ENCODE data around the gene ACVR1B. TPM values are rescaled to one million over a fixed set of nuclear protein-coding genes. Genes with fewer than 3 reads are reported as not detected.

ACVR1B gene
- total and polyA plus RNA-seq, 2 of the 8 experiments (the other 6 are each of a cell fraction or from before 2014, with no cell fraction given): 16.0 to 19.2 TPM

DNA sequence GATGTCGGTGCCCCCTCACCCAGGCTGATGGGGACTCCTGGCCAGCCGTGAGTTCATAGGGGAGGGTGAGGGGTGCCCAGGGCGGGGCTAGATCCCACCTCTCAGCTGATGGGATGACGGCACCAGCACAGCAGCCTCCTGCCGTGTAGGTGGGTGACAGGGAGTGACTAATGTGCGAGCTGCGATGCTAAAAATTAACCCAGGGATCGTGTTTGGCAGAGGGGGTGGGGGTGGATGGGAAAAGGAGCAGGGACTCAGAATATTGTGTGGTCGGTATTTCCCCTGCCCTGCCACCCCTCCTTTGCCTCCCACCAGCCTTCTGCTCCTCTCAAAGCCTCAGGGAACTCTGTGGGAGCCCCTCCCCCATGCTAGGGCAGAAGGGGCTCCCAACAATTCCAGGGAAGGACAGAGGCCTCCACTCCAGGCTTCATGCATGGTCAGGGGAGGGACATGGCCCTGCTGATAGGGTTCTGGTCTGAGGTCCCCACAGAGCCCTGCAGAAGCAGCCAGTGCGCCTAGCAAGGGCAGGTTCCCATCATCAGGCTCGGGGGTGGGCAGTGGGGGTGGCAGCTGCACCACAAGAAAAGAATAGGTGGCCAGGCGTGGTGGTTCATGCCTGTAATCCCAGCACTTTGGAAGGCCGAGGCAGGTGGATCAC lies 67.7 kb downstream of the ACVR1B start (continued):
- TF ChIP-seq, protein P1, sequence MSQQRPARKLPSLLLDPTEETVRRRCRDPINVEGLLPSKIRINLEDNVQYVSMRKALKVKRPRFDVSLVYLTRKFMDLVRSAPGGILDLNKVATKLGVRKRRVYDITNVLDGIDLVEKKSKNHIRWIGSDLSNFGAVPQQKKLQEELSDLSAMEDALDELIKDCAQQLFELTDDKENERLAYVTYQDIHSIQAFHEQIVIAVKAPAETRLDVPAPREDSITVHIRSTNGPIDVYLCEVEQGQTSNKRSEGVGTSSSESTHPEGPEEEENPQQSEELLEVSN (IDR thresholded peaks at IDR 0.05): no peak
